AG08396 (cell line): ENCODE measurements around the gene ZNF678.
"Not testable (repeated sequence)": the region's sequence is repeated elsewhere in the genome, so short reads cannot be mapped to it uniquely, and the experiment has no call there.

Source experiments
- DNase-seq: peaks from one replicate; pipeline ENCODE4 v3.0.0; 2012; ENCODE audit warnings: low spot score, mixed read lengths

The ZNF678 gene

GRCh38 chr1:227551881-227552280 is 11.5 kb upstream of the ZNF678 start:
- DNase-seq, result not testable (repeated sequence)

GRCh38 chr1:227556288-227556687 is 7.1 kb upstream of the ZNF678 start:
- no peak for DNase-seq

DNA sequence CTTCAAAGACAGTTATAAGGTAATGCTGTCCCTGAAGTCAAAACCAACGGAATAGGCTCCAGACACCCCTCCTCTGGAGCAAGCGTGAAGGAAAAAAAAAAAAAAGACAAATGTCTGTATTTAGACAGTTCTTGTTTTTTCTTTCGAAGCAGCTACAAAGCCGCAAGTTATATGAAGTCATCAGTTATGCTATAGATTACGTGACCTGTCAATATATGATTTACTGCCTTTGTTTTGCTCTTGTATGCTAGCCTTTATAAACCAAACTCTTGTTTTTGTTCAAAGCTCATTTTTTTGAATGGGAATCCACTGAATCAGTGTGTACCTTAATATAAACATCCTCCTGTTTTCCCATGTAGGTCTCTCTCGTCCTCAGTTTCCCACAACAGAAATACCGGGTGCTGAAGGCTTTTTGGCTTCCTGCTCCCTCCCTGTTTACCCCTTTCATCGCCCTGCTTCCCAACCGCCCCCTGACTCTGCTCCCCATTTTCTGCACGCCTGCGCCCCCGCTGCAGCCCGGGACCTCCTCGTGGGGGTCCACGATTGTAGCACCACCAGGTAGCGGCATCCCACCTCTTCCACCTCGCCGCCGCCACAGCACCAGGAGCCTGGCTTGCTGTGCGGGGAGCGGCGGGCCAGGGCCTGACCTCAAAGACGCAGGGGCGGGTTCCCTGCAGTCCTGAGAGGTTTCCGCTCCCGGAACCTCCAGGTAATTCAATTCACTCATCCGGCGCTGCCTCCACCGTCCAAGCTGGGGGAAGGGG is 5.2 kb upstream of the ZNF678 start:
- no peak for DNase-seq

DNA sequence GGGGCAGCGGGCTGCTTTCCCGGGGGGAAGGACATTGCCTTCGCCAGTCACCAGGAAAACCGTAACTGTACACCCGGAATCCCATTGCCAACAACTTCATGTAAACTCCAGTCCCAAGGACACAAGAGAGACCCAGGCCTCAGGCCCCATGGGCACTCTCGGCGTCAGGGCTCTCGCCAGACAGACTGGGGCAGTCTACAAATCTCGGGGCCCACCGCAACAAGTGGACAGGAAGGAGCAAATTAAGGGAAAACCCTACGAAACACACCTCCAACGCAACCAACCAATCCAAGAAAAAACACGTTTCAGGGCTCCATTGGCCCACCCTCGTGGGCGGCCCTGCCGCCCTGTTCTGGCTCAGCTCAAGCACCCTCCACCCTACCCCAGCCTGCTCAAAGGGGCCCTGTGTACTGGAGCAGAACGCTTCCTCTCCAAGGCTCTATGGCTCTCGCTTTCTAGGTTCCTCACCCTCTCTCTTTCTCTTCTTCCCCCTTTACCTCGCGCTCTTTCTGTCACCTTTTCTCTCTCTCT is 4.6 kb upstream of the ZNF678 start:
- DNase-seq, result no peak

DNA sequence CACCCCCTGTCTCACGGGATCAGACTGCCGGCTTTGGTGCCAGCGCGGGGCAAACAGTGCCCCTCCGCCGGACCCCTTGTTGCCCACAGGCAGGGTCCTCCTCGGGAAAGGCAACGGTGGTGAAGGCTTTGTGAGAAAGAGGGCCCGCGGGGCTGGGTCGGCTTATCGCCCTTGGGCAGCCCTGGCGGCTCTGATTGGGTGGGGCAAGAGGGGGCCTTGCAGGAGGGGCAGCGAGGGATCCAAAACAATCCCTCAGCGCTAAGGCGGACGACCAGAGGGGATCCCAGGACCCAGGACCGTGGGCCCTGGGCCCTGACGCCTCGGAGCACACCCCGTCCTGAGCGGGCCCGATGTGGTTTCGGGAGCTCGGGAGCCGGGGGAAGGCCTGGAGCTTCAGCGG is 3.9 kb upstream of the ZNF678 start:
- no peak for DNase-seq

DNA sequence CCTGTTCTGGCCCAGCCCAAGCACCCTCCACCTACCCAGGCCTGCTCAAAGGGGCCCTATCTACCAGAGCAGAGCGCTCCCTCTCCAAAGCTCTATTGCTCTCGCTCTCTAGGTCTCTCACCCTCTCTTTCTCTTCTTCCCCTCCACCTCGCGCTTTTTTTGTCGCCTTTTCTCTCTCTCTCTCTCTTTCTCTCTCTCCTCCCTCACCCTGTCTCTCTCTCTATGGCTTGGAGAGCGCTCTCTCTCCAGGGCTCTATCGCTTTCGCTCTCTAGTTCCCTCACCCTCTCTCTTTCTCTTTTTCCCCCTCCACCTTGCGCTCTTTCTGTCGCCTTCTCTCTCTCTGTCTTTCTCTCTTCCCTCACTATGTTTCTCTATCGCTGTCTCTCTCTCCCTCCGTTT is 3.4 kb upstream of the ZNF678 start:
- no peak for DNase-seq

DNA sequence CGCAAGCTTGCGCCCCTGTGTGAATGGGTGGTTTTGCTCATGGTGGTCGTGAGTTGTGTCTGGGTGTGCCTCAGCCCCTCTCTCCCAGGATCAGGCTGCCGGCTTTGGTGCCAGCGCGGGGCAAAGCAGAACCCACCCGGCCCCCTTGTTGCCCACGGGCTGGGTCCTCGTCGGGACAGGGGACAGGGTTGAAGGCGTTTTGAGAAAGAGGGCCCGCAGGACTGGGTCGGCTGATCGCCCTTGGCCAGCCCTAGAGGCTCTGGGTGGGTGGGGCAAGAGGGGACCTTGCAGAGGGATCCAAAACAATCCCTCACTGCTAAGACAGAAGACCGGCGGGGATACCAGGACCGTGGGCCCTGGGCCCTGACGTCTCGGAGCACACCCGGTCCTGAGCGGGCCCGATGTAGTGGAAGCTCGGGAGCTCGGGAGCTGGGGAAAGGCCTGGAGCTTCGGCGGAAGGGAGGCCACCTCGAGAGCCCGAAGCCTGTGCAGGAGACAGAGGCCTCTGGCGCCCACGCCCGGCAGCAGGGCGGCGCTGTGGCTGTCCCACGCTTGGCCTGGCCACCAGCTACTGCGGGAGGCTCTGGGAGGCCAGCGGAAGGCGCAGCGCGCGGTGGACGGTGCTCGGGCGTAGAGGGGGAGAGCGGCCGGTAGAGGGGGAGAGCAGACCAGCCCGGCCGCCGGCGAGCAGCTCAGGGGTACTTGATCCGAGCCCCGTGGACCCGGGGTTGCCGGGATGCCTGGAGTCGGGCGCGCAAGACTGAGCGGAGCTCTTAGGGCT is 2.8 kb upstream of the ZNF678 start:
- no peak for DNase-seq

DNA sequence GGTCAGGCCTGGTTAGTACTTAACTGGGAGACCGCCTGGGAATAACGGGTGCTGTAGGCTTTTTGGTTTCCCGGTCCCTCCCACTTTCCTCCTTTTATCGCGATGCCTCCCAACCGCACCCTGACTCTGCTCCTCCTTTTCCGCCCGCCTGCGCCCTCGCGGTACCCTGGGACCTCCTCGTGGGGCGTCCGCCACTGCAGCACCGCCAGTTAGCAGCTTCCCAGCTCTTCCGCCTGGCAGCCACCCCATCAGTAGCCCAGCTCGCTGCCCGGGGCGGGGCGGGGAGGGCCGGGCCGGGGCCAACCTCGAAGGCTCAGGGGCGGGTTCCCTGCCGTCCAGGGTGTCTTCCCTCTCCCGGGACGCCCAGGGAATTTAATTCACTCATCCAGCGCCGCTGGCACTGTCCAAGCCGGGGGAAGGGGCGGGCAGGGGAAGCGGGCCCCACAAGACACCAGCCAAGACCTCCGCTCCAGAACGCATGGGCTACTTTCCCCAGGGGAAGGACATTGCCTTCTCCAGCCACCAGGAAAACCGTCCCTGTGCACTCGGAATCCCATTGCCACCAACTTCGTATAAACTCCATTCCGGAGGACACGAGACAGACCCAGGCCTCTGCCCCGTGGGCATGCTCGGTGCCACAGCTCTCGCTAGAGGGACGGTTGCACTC is 2.0 kb upstream of the ZNF678 start:
- no peak for DNase-seq

DNA sequence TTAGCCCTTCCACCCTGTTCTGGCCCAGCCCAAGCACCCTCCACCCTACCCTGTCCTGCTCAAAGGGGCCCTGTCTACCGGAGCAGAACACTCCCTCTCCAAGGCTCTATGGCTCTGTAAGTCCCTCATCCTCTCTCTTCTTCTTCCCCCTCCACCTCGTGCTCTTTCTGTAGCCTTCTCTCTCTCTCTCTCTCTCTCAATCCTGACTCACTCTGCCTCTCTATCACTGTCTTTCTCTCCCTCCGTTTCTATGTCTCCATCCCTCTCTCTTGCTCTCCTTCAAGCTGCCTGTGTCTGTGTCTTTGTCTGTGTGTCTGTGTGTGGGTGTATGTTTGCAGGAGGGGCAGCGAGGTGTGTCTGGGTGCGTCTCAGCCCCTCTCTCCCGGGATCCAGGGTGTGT is 1.3 kb upstream of the ZNF678 start:
- DNase-seq, result no peak

GRCh38 chr1:227562933-227563323 is 428 bp upstream of the ZNF678 start:
- no peak for DNase-seq

GRCh38 chr1:227567256-227567655 is 3.9 kb downstream of the ZNF678 start:
- DNase-seq, result no peak

GRCh38 chr1:227568593-227568992 is 5.2 kb downstream of the ZNF678 start:
- DNase-seq, result no peak

GRCh38 chr1:227572752-227573151 is 9.4 kb downstream of the ZNF678 start:
- DNase-seq, result no peak

- no peak for DNase-seq
Measured at GRCh38 chr1:227574926-227575325, 11.6 kb downstream of the ZNF678 start.

DNA sequence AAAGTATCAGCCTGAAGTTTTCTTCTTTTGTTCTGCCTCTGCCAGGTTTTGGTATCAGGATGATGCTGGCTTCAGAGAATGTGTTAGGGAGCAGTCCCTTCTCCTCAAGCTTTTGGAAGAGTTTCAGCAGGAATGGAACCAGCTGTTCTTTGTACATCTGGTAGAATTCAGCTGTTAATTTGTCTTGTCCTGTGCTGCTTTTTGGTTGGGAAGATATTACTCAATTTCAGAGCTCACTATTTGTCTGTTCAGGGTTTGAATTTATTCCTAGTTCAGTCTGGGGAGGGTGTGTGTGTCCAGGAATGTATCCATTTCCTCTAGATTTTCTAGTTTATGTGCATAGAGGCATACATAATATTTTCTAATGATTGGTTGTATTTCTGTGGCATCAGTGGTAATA is 12.8 kb downstream of the ZNF678 start:
- no peak for DNase-seq

DNA sequence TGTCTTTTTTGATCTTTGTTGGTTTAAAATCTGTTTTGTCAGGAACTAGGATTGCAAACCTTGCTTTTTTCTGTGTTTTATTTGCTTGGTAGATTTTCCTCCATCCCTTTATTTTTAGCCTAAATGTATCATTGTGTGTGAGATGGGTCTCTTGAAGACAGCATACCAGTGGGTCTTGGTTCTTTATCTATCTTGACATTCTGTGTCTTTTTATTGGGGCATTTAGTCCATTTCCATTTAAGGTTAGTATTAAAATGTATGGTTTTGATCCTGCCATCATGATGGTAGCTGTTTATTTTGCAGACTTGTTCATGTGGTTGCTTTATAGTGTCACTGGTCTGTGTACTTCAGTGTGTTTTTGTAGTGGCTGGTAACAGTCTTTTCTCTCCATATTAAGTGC is 14.1 kb downstream of the ZNF678 start:
- DNase-seq, result no peak

DNA sequence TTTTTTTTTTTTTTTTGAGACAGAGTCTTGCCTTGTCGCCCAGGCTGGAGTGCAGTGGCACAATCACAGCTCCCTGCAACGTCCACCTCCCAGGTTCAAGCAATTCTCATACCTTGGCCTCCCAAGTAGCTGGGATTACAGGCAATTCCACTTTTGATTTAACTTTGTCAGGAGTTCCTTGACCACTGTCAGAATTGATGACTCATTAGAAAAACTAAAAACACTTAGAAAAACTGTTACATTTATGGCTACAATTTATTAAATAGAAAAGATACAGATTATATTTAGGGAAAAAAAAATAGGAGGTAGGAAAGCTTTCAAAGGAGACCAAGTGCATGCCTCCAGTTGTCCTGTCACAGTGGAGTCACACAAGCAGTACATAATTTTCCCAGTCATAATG is 20.0 kb downstream of the ZNF678 start:
- no peak for DNase-seq

GRCh38 chr1:227586733-227587132 is 23.4 kb downstream of the ZNF678 start:
- no peak for DNase-seq

- DNase-seq, result no peak
Measured at GRCh38 chr1:227587968-227588367, 24.6 kb downstream of the ZNF678 start.

DNA sequence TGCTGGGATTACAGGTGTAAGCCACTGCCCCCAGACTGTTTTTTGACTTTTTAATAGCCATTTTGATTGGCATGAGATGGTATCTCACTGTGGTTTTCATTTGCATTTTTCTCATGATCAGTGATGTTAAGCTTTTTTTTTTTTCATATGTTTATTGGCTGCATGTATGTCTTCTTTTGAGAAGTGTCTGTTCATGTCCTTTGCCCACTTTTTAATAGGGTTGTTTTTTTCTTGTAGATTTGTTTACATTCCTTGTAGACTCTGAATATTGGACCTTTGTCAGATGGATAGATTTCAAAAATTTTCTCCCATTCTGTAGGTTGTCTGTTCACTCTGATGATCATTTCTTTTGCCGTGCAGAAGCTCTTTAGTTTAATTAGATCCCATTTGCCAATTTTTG is 25.4 kb downstream of the ZNF678 start:
- not testable (repeated sequence) for DNase-seq

GRCh38 chr1:227589777-227590176 is 26.4 kb downstream of the ZNF678 start:
- not testable (repeated sequence) for DNase-seq

GRCh38 chr1:227596222-227596621 is 32.9 kb downstream of the ZNF678 start:
- DNase-seq, result not testable (repeated sequence)

DNA sequence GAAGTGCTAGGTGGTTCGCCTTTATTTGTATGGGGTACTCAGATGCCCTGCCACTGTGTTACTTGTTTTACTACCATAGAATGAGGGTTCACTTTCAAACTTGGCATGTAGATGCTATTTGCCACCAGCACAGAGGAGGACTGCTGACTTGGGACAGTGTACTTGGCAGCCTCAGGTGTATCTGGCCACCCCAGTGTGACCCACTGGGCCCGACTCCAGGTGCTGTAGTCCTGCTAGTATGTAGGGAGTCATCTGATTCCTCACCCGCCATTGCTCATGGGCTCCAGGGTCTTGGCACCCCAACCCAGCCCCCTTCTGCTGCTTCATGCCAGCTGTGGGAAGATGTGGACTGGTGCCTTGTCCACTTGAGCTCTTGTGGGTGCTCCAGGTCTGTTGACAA is 40.0 kb downstream of the ZNF678 start:
- no peak for DNase-seq
